Endothelial cell (in vitro differentiated cells): Measurements from ENCODE around the gene ATF4. TPM values are rescaled to one million over a fixed set of nuclear protein-coding genes. Genes with fewer than 3 reads are reported as not detected.

ENCODE experiments used
- DNase-seq: peaks from one replicate; pipeline ENCODE4 v3.0.0; 2021; ENCODE audit warnings: low spot score
- H3K27ac Mint-ChIP-seq: one replicate; pipeline ENCODE4 v1.8.0; 2021; ENCODE audit warnings: mixed read lengths, inconsistent platforms; ENCODE audit not compliant: unreplicated experiment
- H3K27me3 Mint-ChIP-seq: one replicate; pipeline ENCODE4 v1.8.0; 2021; ENCODE audit warnings: mild to moderate bottlenecking, moderate library complexity, mixed read lengths, inconsistent platforms; ENCODE audit not compliant: unreplicated experiment
- H3K36me3 Mint-ChIP-seq: one replicate; pipeline ENCODE4 v1.8.0; 2021; ENCODE audit warnings: mild to moderate bottlenecking, low read depth, mixed read lengths, inconsistent platforms; ENCODE audit not compliant: unreplicated experiment
- H3K4me1 Mint-ChIP-seq: one replicate; pipeline ENCODE4 v1.8.0; 2021; ENCODE audit warnings: mild to moderate bottlenecking, mixed read lengths, inconsistent platforms; ENCODE audit not compliant: unreplicated experiment
- H3K4me3 Mint-ChIP-seq: one replicate; pipeline ENCODE4 v1.8.0; 2021; ENCODE audit warnings: mild to moderate bottlenecking, mixed read lengths, inconsistent platforms; ENCODE audit not compliant: unreplicated experiment
- H3K9me3 Mint-ChIP-seq: one replicate; pipeline ENCODE4 v1.8.0; 2021; ENCODE audit warnings: mixed read lengths, inconsistent platforms; ENCODE audit not compliant: unreplicated experiment
- total RNA-seq: library from RNA; stranded (reverse); fragmentation: NEBNext Ultra II Directional; extraction: Animal tissue kit (Norgen Biotek cat#: 25700); gene quantifications from one replicate; pipeline ENCODE4 v1.2.1, GENCODE V29; 2021; ENCODE audit not compliant: unreplicated experiment
- TF ChIP-seq, protein P1 (sequence below): fragments of 200-600 bp; sonication (generic); IDR thresholded peaks from one replicate; pipeline ENCODE4 v1.5.0; 2021; ENCODE audit warnings: antibody characterized with exemption; ENCODE audit not compliant: unreplicated experiment

The ATF4 gene
- total RNA-seq, 1 donor from 2014 or later = 312 TPM

DNA sequence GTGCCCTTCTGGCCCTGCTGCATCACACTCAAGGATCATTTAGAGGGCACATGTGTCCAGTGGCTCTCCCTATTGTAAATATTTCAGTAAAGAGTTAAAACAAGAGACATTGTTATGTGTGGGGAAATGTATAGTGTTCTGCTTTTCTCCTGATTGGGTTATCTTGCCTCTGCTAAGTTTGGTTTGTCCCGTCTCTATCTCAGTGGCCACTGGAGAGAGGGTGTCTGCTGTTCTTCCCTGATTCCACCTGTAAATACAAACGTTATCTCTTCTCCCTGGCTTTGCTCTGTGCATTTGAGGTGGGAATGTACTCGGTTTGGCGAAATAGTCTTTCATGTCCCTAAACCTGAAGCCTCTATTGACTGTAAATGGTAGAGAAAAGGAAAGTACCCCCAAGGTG is 12.0 kb upstream of the ATF4 start:
- TF ChIP-seq, protein P1, sequence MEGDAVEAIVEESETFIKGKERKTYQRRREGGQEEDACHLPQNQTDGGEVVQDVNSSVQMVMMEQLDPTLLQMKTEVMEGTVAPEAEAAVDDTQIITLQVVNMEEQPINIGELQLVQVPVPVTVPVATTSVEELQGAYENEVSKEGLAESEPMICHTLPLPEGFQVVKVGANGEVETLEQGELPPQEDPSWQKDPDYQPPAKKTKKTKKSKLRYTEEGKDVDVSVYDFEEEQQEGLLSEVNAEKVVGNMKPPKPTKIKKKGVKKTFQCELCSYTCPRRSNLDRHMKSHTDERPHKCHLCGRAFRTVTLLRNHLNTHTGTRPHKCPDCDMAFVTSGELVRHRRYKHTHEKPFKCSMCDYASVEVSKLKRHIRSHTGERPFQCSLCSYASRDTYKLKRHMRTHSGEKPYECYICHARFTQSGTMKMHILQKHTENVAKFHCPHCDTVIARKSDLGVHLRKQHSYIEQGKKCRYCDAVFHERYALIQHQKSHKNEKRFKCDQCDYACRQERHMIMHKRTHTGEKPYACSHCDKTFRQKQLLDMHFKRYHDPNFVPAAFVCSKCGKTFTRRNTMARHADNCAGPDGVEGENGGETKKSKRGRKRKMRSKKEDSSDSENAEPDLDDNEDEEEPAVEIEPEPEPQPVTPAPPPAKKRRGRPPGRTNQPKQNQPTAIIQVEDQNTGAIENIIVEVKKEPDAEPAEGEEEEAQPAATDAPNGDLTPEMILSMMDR = no peak
- Mint-ChIP-seq H3K4me3 (peak overlapping the region; percentile 30), H3K27me3 (peaks cover 2% of the 10 kb centered on the region), H3K9me3 (no peaks in the 10 kb centered on the region), H3K36me3 (peaks cover 59% of the 10 kb centered on the region), H3K27ac (no peak overlapping the region), H3K4me1 (peaks cover 3% of the 10 kb centered on the region)
- DNase-seq = no peak

DNA sequence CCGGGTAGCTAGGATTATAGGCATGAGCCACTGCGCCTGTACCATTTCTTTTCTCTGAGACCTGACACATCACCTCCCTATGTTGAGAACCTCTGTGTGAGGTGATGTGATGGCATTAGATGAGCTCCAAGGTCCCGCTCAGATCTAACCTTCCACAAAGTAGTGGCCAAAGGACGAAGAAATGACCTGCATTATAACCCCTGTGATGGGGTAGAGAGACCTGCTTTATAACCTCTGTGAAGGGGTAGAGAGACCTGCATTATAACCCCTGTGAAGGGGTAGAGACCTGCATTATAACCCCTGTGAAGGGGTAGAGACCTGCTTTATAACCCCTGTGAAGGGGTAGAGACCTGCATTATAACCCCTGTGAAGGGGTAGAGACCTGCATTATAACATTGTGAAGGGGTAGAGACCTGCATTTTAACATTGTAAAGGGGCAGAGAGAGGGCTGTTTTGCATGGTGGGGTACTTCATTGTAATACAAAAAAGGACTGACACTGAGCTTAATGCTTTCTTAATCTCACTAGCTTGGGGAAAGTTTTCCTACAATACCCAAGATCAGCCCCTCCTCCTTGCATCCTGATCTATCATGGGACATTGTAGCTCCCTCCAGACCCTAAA is 9.7 kb upstream of the ATF4 start:
- H3K9me3 Mint-ChIP-seq = no peaks in the 10 kb centered on the region
- H3K36me3 Mint-ChIP-seq = peaks cover 61% of the 10 kb centered on the region
- no peak overlapping the region for H3K4me3 Mint-ChIP-seq
- peaks cover 4% of the 10 kb centered on the region for H3K4me1 Mint-ChIP-seq
- H3K27me3 Mint-ChIP-seq = peaks cover 5% of the 10 kb centered on the region
- TF ChIP-seq, protein P1 = no peak
- DNase-seq = no peak
- H3K27ac Mint-ChIP-seq = no peak overlapping the region

DNA sequence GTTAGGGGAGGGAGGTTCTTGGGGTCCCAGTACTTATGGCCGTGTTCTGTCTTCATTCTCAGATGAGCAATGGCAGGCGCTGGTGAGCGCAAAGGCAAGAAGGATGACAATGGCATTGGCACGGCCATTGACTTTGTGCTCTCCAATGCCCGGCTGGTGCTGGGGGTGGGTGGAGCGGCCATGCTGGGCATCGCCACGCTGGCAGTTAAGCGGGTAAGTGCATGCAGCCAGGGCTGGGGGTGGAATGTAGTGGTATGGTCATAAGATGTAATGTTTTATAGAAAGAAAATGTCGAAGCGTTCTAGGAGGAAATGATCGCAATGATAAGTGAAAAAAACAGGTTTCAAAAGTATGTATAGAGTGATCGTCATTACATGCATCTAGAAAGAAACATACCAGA is 9.1 kb upstream of the ATF4 start:
- Mint-ChIP-seq H3K4me3 (no peak overlapping the region), H3K9me3 (no peaks in the 10 kb centered on the region), H3K4me1 (peaks cover 4% of the 10 kb centered on the region), H3K27me3 (peaks cover 5% of the 10 kb centered on the region), H3K27ac (no peak overlapping the region), H3K36me3 (peaks cover 62% of the 10 kb centered on the region)
- DNase-seq = no peak
- TF ChIP-seq, protein P1 = no peak

DNA sequence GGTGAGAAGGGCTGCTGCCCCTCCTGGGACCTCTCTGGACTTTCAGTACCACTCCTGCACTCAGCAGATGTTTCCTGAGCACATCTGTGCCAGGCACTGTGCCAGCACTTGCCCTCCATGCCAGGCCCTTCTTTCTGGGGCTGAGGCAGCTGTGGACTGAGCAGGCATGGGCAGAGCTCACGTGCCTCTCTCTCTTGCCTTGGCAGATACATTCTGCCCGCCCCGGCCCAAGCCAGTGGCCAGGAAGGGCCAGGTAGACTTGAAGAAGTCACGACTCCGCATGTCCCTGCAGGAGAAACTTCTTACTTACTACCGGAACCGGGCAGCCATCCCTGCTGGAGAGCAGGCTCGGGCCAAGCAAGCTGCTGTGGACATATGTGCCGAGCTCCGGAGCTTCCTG is 8.3 kb upstream of the ATF4 start:
- DNase-seq = no peak
- Mint-ChIP-seq H3K9me3 (no peaks in the 10 kb centered on the region), H3K36me3 (peaks cover 54% of the 10 kb centered on the region), H3K4me3 (no peak overlapping the region), H3K27ac (no peak overlapping the region), H3K4me1 (peaks cover 4% of the 10 kb centered on the region), H3K27me3 (peaks cover 5% of the 10 kb centered on the region)
- TF ChIP-seq, protein P1 = no peak

DNA sequence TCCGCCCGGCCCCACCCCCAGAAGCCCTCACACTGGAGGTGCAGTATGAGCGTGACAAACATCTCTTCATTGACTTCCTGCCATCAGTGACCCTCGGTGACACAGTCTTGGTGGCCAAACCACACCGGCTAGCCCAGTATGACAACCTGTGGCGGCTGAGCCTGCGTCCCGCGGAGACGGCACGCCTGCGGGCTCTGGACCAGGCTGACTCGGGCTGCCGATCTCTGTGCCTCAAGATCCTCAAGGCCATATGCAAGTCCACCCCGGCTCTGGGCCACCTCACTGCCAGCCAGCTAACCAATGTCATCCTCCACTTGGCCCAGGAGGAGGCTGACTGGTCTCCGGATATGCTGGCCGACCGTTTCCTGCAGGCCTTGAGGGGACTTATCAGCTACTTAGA is 6.6 kb upstream of the ATF4 start:
- TF ChIP-seq, protein P1 = no peak
- DNase-seq = no peak
- H3K4me1 Mint-ChIP-seq = peaks cover 14% of the 10 kb centered on the region
- no peaks in the 10 kb centered on the region for H3K9me3 Mint-ChIP-seq
- H3K27me3 Mint-ChIP-seq = peaks cover 3% of the 10 kb centered on the region
- H3K27ac Mint-ChIP-seq = no peak overlapping the region
- H3K36me3 Mint-ChIP-seq = peaks cover 50% of the 10 kb centered on the region
- no peak overlapping the region for H3K4me3 Mint-ChIP-seq
